Activated CD4-positive, alpha-beta T cell treated with anti-CD3 and anti-CD28 coated beads for 36 hours (primary cell): ENCODE data around the gene KCNQ1OT1. TPM values are rescaled to one million over a fixed set of nuclear protein-coding genes. Genes with fewer than 3 reads are reported as not detected.

ENCODE experiments used
- ATAC-seq: fragments of 200-7000 bp; cut with Tn5 transposase; one replicate; pipeline ENCODE4 v1.10.0; 2021; ENCODE audit warnings: mild to moderate bottlenecking, moderate library complexity
- CTCF ChIA-PET: fragments of 350-600 bp; sonication (Branson Sonifier 250); formaldehyde crosslinking; loops from one replicate; lab custom pipeline; 2021; ENCODE audit warnings: antibody characterized with exemption; lab: Charles Lee
- POLR2A ChIA-PET: fragments of 350-600 bp; sonication (Branson Sonifier 250); formaldehyde crosslinking; loops from one replicate; lab custom pipeline; 2021; ENCODE audit warnings: antibody characterized with exemption, inconsistent platforms; lab: Charles Lee
- DNase-seq: peaks from one replicate; pipeline ENCODE4 v3.0.0-alpha.2; 2020
- H3K27ac Mint-ChIP-seq: one replicate; pipeline ENCODE4 v1.8.0; 2021; ENCODE audit warnings: mixed read lengths
- H3K27me3 Mint-ChIP-seq: one replicate; pipeline ENCODE4 v1.8.0; 2021; ENCODE audit warnings: mixed read lengths
- H3K36me3 Mint-ChIP-seq: one replicate; pipeline ENCODE4 v1.8.0; 2021; ENCODE audit warnings: low read depth, mixed read lengths
- H3K4me1 Mint-ChIP-seq: one replicate; pipeline ENCODE4 v1.8.0; 2021; ENCODE audit warnings: mixed read lengths
- H3K4me3 Mint-ChIP-seq: one replicate; pipeline ENCODE4 v1.8.0; 2021; ENCODE audit warnings: mild to moderate bottlenecking, moderate library complexity, mixed read lengths
- H3K9me3 Mint-ChIP-seq: one replicate; pipeline ENCODE4 v1.8.0; 2021; ENCODE audit warnings: low read depth, mixed read lengths
- intact Hi-C, 2 experiments: fragments of 100-400 bp; cut with DNase I in 1 of 2; cut with micrococcal nuclease in 1 of 2; formaldehyde crosslinking; loops; one replicate each; pipeline versions ENCODE4 v1.14.2 to v1.15.1; 2022 to 2024; cut with DNase I, micrococcal nuclease
- total RNA-seq, 2 experiments: library from RNA; stranded (reverse); gene quantifications; one replicate each; pipeline ENCODE4 v1.2.3, GENCODE V29; 2021

Gene KCNQ1OT1
- total RNA-seq, 2 experiments from 2014 or later: 0.16 TPM

- Mint-ChIP-seq H3K4me1 (no peaks in the 10 kb centered on the region), H3K9me3 (no peaks in the 10 kb centered on the region), H3K27ac (no peak overlapping the region), H3K4me3 (no peak overlapping the region), H3K36me3 (no peaks in the 10 kb centered on the region), H3K27me3 (no peaks in the 10 kb centered on the region)
- ChIA-PET POLR2A (no interaction called here), CTCF (interaction anchor here (0.7 kb wide), 1 partner anchor 1042 kb away, joined by 3 read pairs; no protein-coding TSS in a partner anchor)
- DNase-seq (no peak), ATAC-seq (no peak)
- intact Hi-C loops: no loop called here
Measured at GRCh38 chr11:2734181-2735052, 34.6 kb upstream of the KCNQ1OT1 start.

- DNase-seq: no peak
- ATAC-seq: no peak
- H3K27me3 Mint-ChIP-seq: no peaks in the 10 kb centered on the region
- no peak overlapping the region for H3K27ac Mint-ChIP-seq
- H3K36me3 Mint-ChIP-seq: no peaks in the 10 kb centered on the region
- no peak overlapping the region for H3K4me3 Mint-ChIP-seq
- H3K4me1 Mint-ChIP-seq: no peaks in the 10 kb centered on the region
- intact Hi-C loops: no loop called here
- no peaks in the 10 kb centered on the region for H3K9me3 Mint-ChIP-seq
- CTCF ChIA-PET: interaction anchor here (0.7 kb wide), 1 partner anchor 118 kb away, joined by 3 read pairs; no protein-coding TSS in a partner anchor
- POLR2A ChIA-PET: no interaction called here
Measured at GRCh38 chr11:2732940-2733628, 33.3 kb upstream of the KCNQ1OT1 start.

GRCh38 chr11:2732261-2732939, 32.6 kb upstream of the KCNQ1OT1 start:
- no peak overlapping the region for H3K27ac Mint-ChIP-seq
- H3K4me3 Mint-ChIP-seq: no peak overlapping the region
- H3K9me3 Mint-ChIP-seq: no peaks in the 10 kb centered on the region
- H3K27me3 Mint-ChIP-seq: no peaks in the 10 kb centered on the region
- H3K36me3 Mint-ChIP-seq: no peaks in the 10 kb centered on the region
- ChIA-PET POLR2A (no interaction called here), CTCF (interaction anchor here (0.7 kb wide), 1 partner anchor 118 kb away, joined by 3 read pairs; no protein-coding TSS in a partner anchor)
- H3K4me1 Mint-ChIP-seq: no peaks in the 10 kb centered on the region
- ATAC-seq (no peak), DNase-seq (no peak)
- intact Hi-C loops: no loop called here

GRCh38 chr11:2731130-2732125, 31.6 kb upstream of the KCNQ1OT1 start:
- Mint-ChIP-seq H3K4me3 (no peak overlapping the region), H3K36me3 (no peaks in the 10 kb centered on the region), H3K27me3 (no peaks in the 10 kb centered on the region), H3K4me1 (no peaks in the 10 kb centered on the region), H3K27ac (no peak overlapping the region), H3K9me3 (no peaks in the 10 kb centered on the region)
- DNase-seq (no peak), ATAC-seq (no peak)
- CTCF ChIA-PET: interaction anchor here (0.8 kb wide), 1 partner anchor 156 kb away, joined by 3 read pairs; no protein-coding TSS in a partner anchor
- intact Hi-C loops: no loop called here
- POLR2A ChIA-PET: no interaction called here

- Mint-ChIP-seq H3K27me3 (no peaks in the 10 kb centered on the region), H3K36me3 (no peaks in the 10 kb centered on the region), H3K4me1 (no peaks in the 10 kb centered on the region), H3K9me3 (no peaks in the 10 kb centered on the region), H3K27ac (no peak overlapping the region), H3K4me3 (no peak overlapping the region)
- ATAC-seq (no peak), DNase-seq (no peak)
- CTCF ChIA-PET: no interaction called here
- POLR2A ChIA-PET: no interaction called here
- intact Hi-C loops: no loop called here
Measured at GRCh38 chr11:2730272-2731129, 30.7 kb upstream of the KCNQ1OT1 start.

GRCh38 chr11:2729841-2730240, 30.0 kb upstream of the KCNQ1OT1 start:
- intact Hi-C loops: no loop called here
- ChIA-PET POLR2A (no interaction called here), CTCF (no interaction called here)
- no peak overlapping the region for H3K27ac Mint-ChIP-seq
- ATAC-seq: no peak
- H3K4me1 Mint-ChIP-seq: no peaks in the 10 kb centered on the region
- H3K36me3 Mint-ChIP-seq: no peaks in the 10 kb centered on the region
- H3K4me3 Mint-ChIP-seq: no peak overlapping the region
- no peaks in the 10 kb centered on the region for H3K27me3 Mint-ChIP-seq
- DNase-seq: no peak
- no peaks in the 10 kb centered on the region for H3K9me3 Mint-ChIP-seq

GRCh38 chr11:2728663-2729332, 29.0 kb upstream of the KCNQ1OT1 start:
- H3K27ac Mint-ChIP-seq: no peak overlapping the region
- no peaks in the 10 kb centered on the region for H3K36me3 Mint-ChIP-seq
- H3K9me3 Mint-ChIP-seq: no peaks in the 10 kb centered on the region
- CTCF ChIA-PET: no interaction called here
- DNase-seq (no peak), ATAC-seq (no peak)
- H3K27me3 Mint-ChIP-seq: no peaks in the 10 kb centered on the region
- H3K4me1 Mint-ChIP-seq: no peaks in the 10 kb centered on the region
- intact Hi-C loops: no loop called here
- H3K4me3 Mint-ChIP-seq: no peak overlapping the region
- POLR2A ChIA-PET: no interaction called here

GRCh38 chr11:2728128-2728662, 28.4 kb upstream of the KCNQ1OT1 start:
- intact Hi-C loops: no loop called here
- Mint-ChIP-seq H3K4me3 (no peak overlapping the region), H3K9me3 (no peaks in the 10 kb centered on the region), H3K4me1 (no peaks in the 10 kb centered on the region), H3K36me3 (no peaks in the 10 kb centered on the region), H3K27me3 (no peaks in the 10 kb centered on the region), H3K27ac (no peak overlapping the region)
- ATAC-seq (no peak), DNase-seq (no peak)
- POLR2A ChIA-PET: no interaction called here
- CTCF ChIA-PET: no interaction called here

GRCh38 chr11:2726964-2727363, 27.2 kb upstream of the KCNQ1OT1 start:
- Mint-ChIP-seq H3K36me3 (no peaks in the 10 kb centered on the region), H3K27me3 (no peaks in the 10 kb centered on the region), H3K4me1 (no peaks in the 10 kb centered on the region), H3K9me3 (no peaks in the 10 kb centered on the region), H3K27ac (no peak overlapping the region), H3K4me3 (no peak overlapping the region)
- DNase-seq: no peak
- no peak for ATAC-seq
- CTCF ChIA-PET: no interaction called here
- POLR2A ChIA-PET: no interaction called here
- intact Hi-C loops: no loop called here
